Endothelial cell (in vitro differentiated cells): ENCODE data around the gene CLDN5. TPM values are rescaled to one million over a fixed set of nuclear protein-coding genes. Genes with fewer than 3 reads are reported as not detected.

Experiments used
- DNase-seq: peaks from one replicate; pipeline ENCODE4 v3.0.0; 2021; ENCODE audit warnings: low spot score
- H3K27ac Mint-ChIP-seq: one replicate; pipeline ENCODE4 v1.8.0; 2021; ENCODE audit warnings: mixed read lengths, inconsistent platforms; ENCODE audit not compliant: unreplicated experiment
- H3K27me3 Mint-ChIP-seq: one replicate; pipeline ENCODE4 v1.8.0; 2021; ENCODE audit warnings: mild to moderate bottlenecking, moderate library complexity, mixed read lengths, inconsistent platforms; ENCODE audit not compliant: unreplicated experiment
- H3K36me3 Mint-ChIP-seq: one replicate; pipeline ENCODE4 v1.8.0; 2021; ENCODE audit warnings: mild to moderate bottlenecking, low read depth, mixed read lengths, inconsistent platforms; ENCODE audit not compliant: unreplicated experiment
- H3K4me1 Mint-ChIP-seq: one replicate; pipeline ENCODE4 v1.8.0; 2021; ENCODE audit warnings: mild to moderate bottlenecking, mixed read lengths, inconsistent platforms; ENCODE audit not compliant: unreplicated experiment
- H3K4me3 Mint-ChIP-seq: one replicate; pipeline ENCODE4 v1.8.0; 2021; ENCODE audit warnings: mild to moderate bottlenecking, mixed read lengths, inconsistent platforms; ENCODE audit not compliant: unreplicated experiment
- H3K9me3 Mint-ChIP-seq: one replicate; pipeline ENCODE4 v1.8.0; 2021; ENCODE audit warnings: mixed read lengths, inconsistent platforms; ENCODE audit not compliant: unreplicated experiment
- CTCF ChIP-seq: fragments of 200-600 bp; sonication (generic); IDR thresholded peaks from one replicate; pipeline ENCODE4 v1.5.0; 2021; ENCODE audit warnings: antibody characterized with exemption; ENCODE audit not compliant: unreplicated experiment
- total RNA-seq: library from RNA; stranded (reverse); fragmentation: NEBNext Ultra II Directional; extraction: Animal tissue kit (Norgen Biotek cat#: 25700); gene quantifications from one replicate; pipeline ENCODE4 v1.2.1, GENCODE V29; 2021; ENCODE audit not compliant: unreplicated experiment

CLDN5 gene
- total RNA-seq, 1 donor from 2014 or later, result 108 TPM

DNA sequence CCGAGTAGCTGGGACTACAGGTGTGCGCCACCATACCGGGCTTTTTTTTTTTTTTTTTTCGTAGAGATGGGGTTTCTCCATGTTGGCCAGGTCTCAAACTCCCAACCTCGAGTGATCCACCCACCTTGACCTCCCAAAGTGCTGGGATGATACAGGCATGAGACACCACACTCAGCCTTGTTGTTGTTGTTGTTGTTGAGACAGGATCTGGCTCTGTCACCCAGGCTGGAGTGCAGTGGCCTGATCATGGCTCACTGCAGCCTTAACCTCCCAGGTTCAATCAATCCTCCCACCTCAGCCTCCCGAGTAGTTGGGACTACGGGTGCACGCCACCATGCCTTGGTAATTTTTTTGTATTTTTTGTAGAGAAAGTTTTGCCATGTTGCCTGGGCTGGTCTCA, 23.4 kb upstream of the CLDN5 start:
- TF ChIP-seq CTCF, result no peak
- peaks cover 4% of the 10 kb centered on the region for H3K27me3 Mint-ChIP-seq
- H3K36me3 Mint-ChIP-seq, result no peaks in the 10 kb centered on the region
- DNase-seq, result no peak
- no peak overlapping the region for H3K4me3 Mint-ChIP-seq
- H3K27ac Mint-ChIP-seq, result no peak overlapping the region
- H3K4me1 Mint-ChIP-seq, result no peaks in the 10 kb centered on the region
- H3K9me3 Mint-ChIP-seq, result no peaks in the 10 kb centered on the region

DNA sequence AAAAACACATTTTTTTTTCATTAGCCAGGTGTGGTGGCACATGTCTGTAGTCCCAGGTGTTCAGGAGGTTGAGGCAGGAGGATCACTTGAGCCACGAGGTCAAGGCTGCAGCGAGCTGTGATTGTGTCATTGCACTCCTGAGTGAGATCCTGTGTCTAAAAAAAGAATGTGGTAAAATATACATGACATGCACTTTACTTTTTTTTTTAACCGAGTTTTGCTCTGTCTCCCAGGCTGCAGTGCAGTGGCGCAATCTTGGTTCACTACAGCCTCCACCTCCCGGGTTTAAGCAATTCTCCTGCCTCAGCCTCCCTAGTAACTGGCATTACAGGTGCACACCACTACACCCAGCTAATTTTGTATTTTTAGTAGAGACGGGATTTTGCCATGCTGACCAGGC, 22.5 kb upstream of the CLDN5 start:
- no peak for DNase-seq
- Mint-ChIP-seq H3K9me3 (no peaks in the 10 kb centered on the region), H3K36me3 (no peaks in the 10 kb centered on the region), H3K4me1 (no peaks in the 10 kb centered on the region), H3K4me3 (no peak overlapping the region), H3K27ac (no peak overlapping the region), H3K27me3 (peaks cover 4% of the 10 kb centered on the region)
- TF ChIP-seq CTCF, result no peak

- DNase-seq, result no peak
- Mint-ChIP-seq H3K4me1 (no peaks in the 10 kb centered on the region), H3K27ac (no peak overlapping the region), H3K36me3 (no peaks in the 10 kb centered on the region), H3K27me3 (peaks cover 4% of the 10 kb centered on the region), H3K9me3 (no peaks in the 10 kb centered on the region), H3K4me3 (no peak overlapping the region)
- no peak for TF ChIP-seq CTCF
Measured at GRCh38 chr22:19545935-19546207, 21.7 kb upstream of the CLDN5 start.

DNA sequence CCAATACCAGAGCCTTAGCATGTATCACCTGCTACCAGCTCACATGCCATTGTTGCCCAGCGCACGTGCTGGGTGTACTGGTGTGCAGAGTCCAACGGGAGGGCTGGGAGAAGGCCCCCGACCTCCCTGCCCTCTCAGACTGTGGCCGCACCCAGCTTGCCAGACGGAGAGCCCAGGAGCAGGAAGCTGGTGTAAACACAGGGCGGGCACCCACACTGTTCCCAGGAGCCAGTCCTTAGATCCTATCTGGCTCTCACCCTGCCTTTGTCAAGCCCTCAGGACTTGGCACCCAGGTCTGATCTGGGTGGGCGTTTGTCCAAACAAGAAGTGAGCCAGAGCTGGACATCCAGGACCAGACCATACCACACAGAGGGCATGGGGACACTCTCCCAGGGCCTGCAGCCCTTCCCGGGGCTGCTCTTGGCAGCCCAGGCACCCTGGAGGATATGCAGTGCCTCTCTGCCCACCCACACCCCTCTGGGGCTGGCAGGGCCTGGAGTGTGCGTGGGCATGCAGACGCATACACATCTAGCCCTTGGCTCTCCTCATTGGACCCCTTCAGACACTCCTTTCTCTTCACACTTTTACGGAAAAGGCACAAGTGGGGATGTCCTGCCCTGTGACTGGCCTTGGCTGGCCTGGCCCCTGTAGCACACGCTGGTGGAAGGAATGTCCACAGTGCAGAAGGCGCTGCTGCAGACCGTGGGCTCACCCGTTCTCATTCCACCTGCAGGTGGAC, 19.9 kb upstream of the CLDN5 start:
- H3K4me1 Mint-ChIP-seq, result no peaks in the 10 kb centered on the region
- H3K27me3 Mint-ChIP-seq, result peaks cover 4% of the 10 kb centered on the region
- TF ChIP-seq CTCF, result no peak
- H3K27ac Mint-ChIP-seq, result no peak overlapping the region
- no peaks in the 10 kb centered on the region for H3K9me3 Mint-ChIP-seq
- H3K36me3 Mint-ChIP-seq, result no peaks in the 10 kb centered on the region
- no peak overlapping the region for H3K4me3 Mint-ChIP-seq
- DNase-seq, result no peak

- H3K27ac Mint-ChIP-seq, result no peak overlapping the region
- TF ChIP-seq CTCF, result no peak
- H3K27me3 Mint-ChIP-seq, result peaks cover 3% of the 10 kb centered on the region
- H3K4me3 Mint-ChIP-seq, result no peak overlapping the region
- H3K4me1 Mint-ChIP-seq, result no peaks in the 10 kb centered on the region
- H3K36me3 Mint-ChIP-seq, result no peaks in the 10 kb centered on the region
- no peaks in the 10 kb centered on the region for H3K9me3 Mint-ChIP-seq
- DNase-seq, result no peak
Measured at GRCh38 chr22:19540394-19540793, 16.2 kb upstream of the CLDN5 start.
